GM12891 (cell line): Measurements from ENCODE around the gene PI4KA.
A peak's percentile ranks its signal among the peaks of the same experiment; 100 is the strongest.

ENCODE experiments used
- DNase-seq: peaks from one replicate; pipeline ENCODE4 v3.0.0; 2011; ENCODE audit warnings: low spot score; ENCODE audit not compliant: insufficient read length
- FAIRE-seq: peaks from 2 replicates; lab custom pipeline; 2011; peaks lifted over from hg19 to GRCh38; lab: Jason Lieb, UNC
- PAX5 ChIP-seq: IDR thresholded peaks from 2 replicates; pipeline ENCODE4 v1.6.1; 2011; ENCODE audit warnings: low read length, moderate library complexity, mild to moderate bottlenecking; ENCODE audit not compliant: insufficient read depth, severe bottlenecking
- POLR2A ChIP-seq: IDR thresholded peaks from 2 replicates; pipeline ENCODE4 v1.6.1; 2011; ENCODE audit warnings: low read depth, low read length, control low read depth
- POLR2AphosphoS5 ChIP-seq: IDR thresholded peaks from 2 replicates; pipeline ENCODE4 v1.6.1; 2011; ENCODE audit warnings: low read depth, low read length, control low read depth
- POU2F2 ChIP-seq: IDR thresholded peaks from 2 replicates; pipeline ENCODE4 v1.6.1; 2011; ENCODE audit warnings: low read depth, mild to moderate bottlenecking, control low read depth, low read length, moderate library complexity
- SPI1 ChIP-seq: IDR thresholded peaks from 2 replicates; pipeline ENCODE4 v1.6.1; 2011; ENCODE audit warnings: low read depth, low read length, control low read depth
- TAF1 ChIP-seq: IDR thresholded peaks from 2 replicates; pipeline ENCODE4 v1.6.1; 2011; ENCODE audit warnings: low read depth, low read length, control low read depth

Gene PI4KA

GRCh38 chr22:20808844-20809243 is 49.8 kb downstream of the PI4KA start:
- no peak for TF ChIP-seq TAF1
- FAIRE-seq (no peak), DNase-seq (no peak)

- FAIRE-seq: no peak
- DNase-seq: no peak
- no peak for TF ChIP-seq SPI1
Measured at GRCh38 chr22:20807315-20807752, 51.3 kb downstream of the PI4KA start.

GRCh38 chr22:20805972-20806471 is 52.6 kb downstream of the PI4KA start:
- no peak for FAIRE-seq

GRCh38 chr22:20804650-20805049 is 54.0 kb downstream of the PI4KA start:
- DNase-seq: no peak
- no peak for FAIRE-seq

More at GRCh38 chr22:20805972-20806471, 52.6 kb downstream of the PI4KA start:
- no peak for TF ChIP-seq POU2F2
- TF ChIP-seq SPI1: no peak
- no peak for TF ChIP-seq PAX5
- DNase-seq: no peak

GRCh38 chr22:20803696-20804324 is 54.8 kb downstream of the PI4KA start:
- TF ChIP-seq POLR2AphosphoS5: no peak
- no peak for TF ChIP-seq SPI1
- TF ChIP-seq POLR2A: no peak
- TF ChIP-seq POU2F2: no peak
- no peak for TF ChIP-seq PAX5
- TF ChIP-seq TAF1: no peak
- FAIRE-seq: peak; percentile 61
- DNase-seq: no peak

More at GRCh38 chr22:20804650-20805049, 54.0 kb downstream of the PI4KA start:
- TF ChIP-seq TAF1 (no peak), SPI1 (no peak), POLR2AphosphoS5 (no peak), POU2F2 (no peak), POLR2A (no peak), PAX5 (no peak)

- no peak for TF ChIP-seq POLR2A
- no peak for TF ChIP-seq POU2F2
- no peak for TF ChIP-seq PAX5
- TF ChIP-seq POLR2AphosphoS5: no peak
- no peak for TF ChIP-seq SPI1
- no peak for TF ChIP-seq TAF1
- FAIRE-seq (no peak), DNase-seq (no peak)
Measured at GRCh38 chr22:20802922-20803553, 55.6 kb downstream of the PI4KA start.

GRCh38 chr22:20802452-20802851 is 56.2 kb downstream of the PI4KA start:
- FAIRE-seq (no peak), DNase-seq (no peak)
- TF ChIP-seq POLR2A: no peak
- no peak for TF ChIP-seq SPI1
- no peak for TF ChIP-seq TAF1
- no peak for TF ChIP-seq POLR2AphosphoS5
- no peak for TF ChIP-seq PAX5
- TF ChIP-seq POU2F2: no peak

- FAIRE-seq (no peak), DNase-seq (no peak)
- TF ChIP-seq POLR2AphosphoS5 (no peak), TAF1 (no peak), POU2F2 (no peak), SPI1 (no peak), POLR2A (no peak), PAX5 (no peak)
Measured at GRCh38 chr22:20799449-20799848, 59.2 kb downstream of the PI4KA start.

- DNase-seq: no peak
- no peak for FAIRE-seq
- TF ChIP-seq POU2F2 (no peak), PAX5 (no peak), TAF1 (no peak), SPI1 (no peak), POLR2A (no peak), POLR2AphosphoS5 (no peak)
Measured at GRCh38 chr22:20798974-20799373, 59.6 kb downstream of the PI4KA start.

- FAIRE-seq: no peak
- TF ChIP-seq SPI1 (peak; percentile 59; the same call in 1 of the 2 replicates), PAX5 (no peak)
Measured at GRCh38 chr22:20798218-20798617, 60.4 kb downstream of the PI4KA start.

GRCh38 chr22:20796731-20797130 is 61.9 kb downstream of the PI4KA start:
- no peak for TF ChIP-seq TAF1
- no peak for TF ChIP-seq POLR2AphosphoS5
- TF ChIP-seq PAX5: no peak
- TF ChIP-seq POU2F2: no peak
- TF ChIP-seq SPI1: no peak
- no peak for TF ChIP-seq POLR2A
- FAIRE-seq (no peak), DNase-seq (no peak)

More at GRCh38 chr22:20798218-20798617, 60.4 kb downstream of the PI4KA start:
- no peak for DNase-seq
